Skeletal muscle tissue (tissue), 4 donors: ENCODE data around the gene DIP2C. TPM values are rescaled to one million over a fixed set of nuclear protein-coding genes. Genes with fewer than 3 reads are reported as not detected.
"Not testable (repeated sequence)": the region's sequence is repeated elsewhere in the genome, so short reads cannot be mapped to it uniquely, and the experiment has no call there.

Experiments
- H3K27ac ChIP-seq: one replicate; pipeline ENCODE4 v1.7.0; 2013; ENCODE audit warnings: mild to moderate bottlenecking, low read depth, low read length, inconsistent platforms
- H3K27me3 ChIP-seq, 3 donors: one replicate each; pipeline ENCODE4 v1.7.0; 2013; ENCODE audit warnings: low read length in 3 of 3; ENCODE audit not compliant: control insufficient read depth in 3 of 3, insufficient read depth in 3 of 3
- H3K36me3 ChIP-seq, 3 donors: one replicate each; pipeline ENCODE4 v1.7.0; 2013; ENCODE audit warnings: low read length in 3 of 3; ENCODE audit not compliant: control insufficient read depth in 3 of 3, insufficient read depth in 3 of 3
- H3K4me1 ChIP-seq, 3 donors: one replicate each; pipeline ENCODE4 v1.7.0; 2013; ENCODE audit warnings: low read length in 3 of 3, mild to moderate bottlenecking in 3 of 3; ENCODE audit not compliant: control insufficient read depth in 3 of 3, insufficient read depth in 3 of 3
- H3K4me3 ChIP-seq, 3 donors: one replicate each; pipeline ENCODE4 v1.7.0; 2013; ENCODE audit warnings: low read length in 3 of 3
- H3K9ac ChIP-seq, 3 donors: one replicate each; pipeline ENCODE4 v1.7.0; 2013; ENCODE audit warnings: low read length in 3 of 3, mild to moderate bottlenecking in 3 of 3, moderate library complexity in 2 of 3, low read depth in 1 of 3
- H3K9me3 ChIP-seq, 3 donors: one replicate each; pipeline ENCODE4 v1.7.0; 2013; ENCODE audit warnings: low read length in 3 of 3; ENCODE audit not compliant: control insufficient read depth in 3 of 3
- total RNA-seq: library from RNA; depleted of rRNA; stranded (reverse); fragments of >200 nt; gene quantifications from one replicate; pipeline ENCODE4 v1.2.3, GENCODE V29; 2014
- donor health status: Osteomylitis.

Gene DIP2C
- total RNA-seq, 1 donor from 2014 or later, result 18.8 TPM

- no peaks in the 10 kb centered on the region for H3K9me3 ChIP-seq
- H3K4me1 ChIP-seq, result peaks cover 49 to 76% (median 56%) of the 10 kb centered on the region in 3 donors
- no peaks in the 10 kb centered on the region for H3K27me3 ChIP-seq
- H3K36me3 ChIP-seq, result no peaks in the 10 kb centered on the region
- H3K27ac ChIP-seq, result peak overlapping the region; percentile 76
- peak overlapping the region in 1 of 3 donors; percentile 60 for H3K9ac ChIP-seq
- H3K4me3 ChIP-seq, result peak overlapping the region in 2 of 3 donors; percentile 25 to 36
These were observed 71.1 kb downstream of the DIP2C start for GRCh38 chr10:618229-618989.

GRCh38 chr10:617471-617870 lies 72.0 kb downstream of the DIP2C start:
- Histone ChIP-seq H3K4me3 (no peak overlapping the region), H3K27ac (no peak overlapping the region), H3K4me1 (peaks cover 56 to 77% (median 58%) of the 10 kb centered on the region in 3 donors)

GRCh38 chr10:615583-616152 lies 73.8 kb downstream of the DIP2C start:
- H3K9ac ChIP-seq, result no peak overlapping the region

More at GRCh38 chr10:617471-617870, 72.0 kb downstream of the DIP2C start:
- H3K9ac ChIP-seq, result peak overlapping the region in 1 of 3 donors; percentile 50
- no peaks in the 10 kb centered on the region for H3K9me3 ChIP-seq
- no peaks in the 10 kb centered on the region for H3K36me3 ChIP-seq
- no peaks in the 10 kb centered on the region for H3K27me3 ChIP-seq

GRCh38 chr10:614790-615582 lies 74.5 kb downstream of the DIP2C start:
- H3K4me3 ChIP-seq, result no peak overlapping the region
- no peak overlapping the region for H3K27ac ChIP-seq
- H3K9ac ChIP-seq, result no peak overlapping the region
- H3K4me1 ChIP-seq, result peaks cover 57 to 81% (median 58%) of the 10 kb centered on the region in 3 donors
- no peaks in the 10 kb centered on the region for H3K27me3 ChIP-seq
- no peaks in the 10 kb centered on the region for H3K36me3 ChIP-seq
- no peaks in the 10 kb centered on the region for H3K9me3 ChIP-seq

More at GRCh38 chr10:615583-616152, 73.8 kb downstream of the DIP2C start:
- Histone ChIP-seq H3K27me3 (no peaks in the 10 kb centered on the region), H3K4me3 (no peak overlapping the region), H3K9me3 (no peaks in the 10 kb centered on the region), H3K4me1 (peaks cover 57 to 74% (median 58%) of the 10 kb centered on the region in 3 donors), H3K27ac (no peak overlapping the region), H3K36me3 (no peaks in the 10 kb centered on the region)

- no peaks in the 10 kb centered on the region for H3K27me3 ChIP-seq
- H3K4me1 ChIP-seq, result peaks cover 57 to 83% (median 58%) of the 10 kb centered on the region in 3 donors
- no peaks in the 10 kb centered on the region for H3K36me3 ChIP-seq
- H3K27ac ChIP-seq, result no peak overlapping the region
- H3K4me3 ChIP-seq, result no peak overlapping the region
- no peaks in the 10 kb centered on the region for H3K9me3 ChIP-seq
- H3K9ac ChIP-seq, result peak overlapping the region in 1 of 3 donors; percentile 8
These were observed 75.2 kb downstream of the DIP2C start for GRCh38 chr10:614139-614711.

GRCh38 chr10:613271-614138 lies 76.0 kb downstream of the DIP2C start:
- Histone ChIP-seq H3K9me3 (no peaks in the 10 kb centered on the region), H3K4me1 (peaks cover 51 to 76% (median 51%) of the 10 kb centered on the region in 3 donors), H3K9ac (no peak overlapping the region), H3K27ac (no peak overlapping the region), H3K4me3 (peak overlapping the region in 2 of 3 donors; percentile 19 to 22), H3K27me3 (no peaks in the 10 kb centered on the region), H3K36me3 (no peaks in the 10 kb centered on the region)

- peaks cover 42 to 69% (median 43%) of the 10 kb centered on the region in 3 donors for H3K4me1 ChIP-seq
- H3K36me3 ChIP-seq, result no peaks in the 10 kb centered on the region
- no peak overlapping the region for H3K4me3 ChIP-seq
- H3K27me3 ChIP-seq, result no peaks in the 10 kb centered on the region
- no peak overlapping the region for H3K27ac ChIP-seq
- no peaks in the 10 kb centered on the region for H3K9me3 ChIP-seq
- H3K9ac ChIP-seq, result no peak overlapping the region
These were observed 76.8 kb downstream of the DIP2C start for GRCh38 chr10:612696-613095.

- not testable (repeated sequence) for H3K27me3 ChIP-seq, H3K36me3 ChIP-seq, H3K9me3 ChIP-seq, H3K27ac ChIP-seq, H3K9ac ChIP-seq, H3K4me3 ChIP-seq
- H3K4me1 ChIP-seq, result peaks cover 31 to 63% (median 33%) of the 10 kb centered on the region in 3 donors
These were observed 78.7 kb downstream of the DIP2C start for GRCh38 chr10:610642-611305.
